DOHH2 (cell line): ENCODE results near the gene SRSF12.

ENCODE experiments used
- H3F3A ChIP-seq: fragments of 200-600 bp; sonication (generic), shearing (Covaris generic); 2 replicates; pipeline ENCODE4 v1.6.0; 2016; ENCODE audit warnings: antibody characterized with exemption, mild to moderate bottlenecking; ENCODE audit not compliant: control insufficient read depth, insufficient read depth
- H3K27ac ChIP-seq: fragments of 200-600 bp; sonication (generic); 2 replicates; pipeline ENCODE4 v1.5.1; 2014; ENCODE audit warnings: low read depth, mild to moderate bottlenecking, low read length, moderate library complexity
- H3K27me3 ChIP-seq: fragments of 200-600 bp; sonication (generic); 2 replicates; pipeline ENCODE4 v1.6.1; 2014; ENCODE audit warnings: mild to moderate bottlenecking, low read length, mixed read lengths; ENCODE audit not compliant: control insufficient read depth
- H3K36me3 ChIP-seq: fragments of 200-600 bp; sonication (generic); 2 replicates; pipeline ENCODE4 v1.6.1; 2014; ENCODE audit warnings: mild to moderate bottlenecking, low read length, moderate library complexity, mixed read lengths; ENCODE audit not compliant: control insufficient read depth
- H3K4me1 ChIP-seq: fragments of 200-600 bp; sonication (generic); 2 replicates; pipeline ENCODE4 v1.6.1; 2014; ENCODE audit warnings: mild to moderate bottlenecking, low read length, mixed read lengths; ENCODE audit not compliant: control insufficient read depth
- H3K4me2 ChIP-seq: fragments of 200-600 bp; sonication (generic); 2 replicates; pipeline ENCODE4 v1.6.0; 2014; ENCODE audit warnings: mild to moderate bottlenecking, low read length, moderate library complexity
- H3K4me3 ChIP-seq: fragments of 200-600 bp; sonication (generic); 2 replicates; pipeline ENCODE4 v1.5.1; 2014; ENCODE audit warnings: mild to moderate bottlenecking, low read length, mixed read lengths
- H3K79me2 ChIP-seq: fragments of 200-600 bp; sonication (generic); 2 replicates; pipeline ENCODE4 v1.6.1; 2014; ENCODE audit warnings: mild to moderate bottlenecking, low read length, mixed read lengths; ENCODE audit not compliant: control insufficient read depth
- H3K9me2 ChIP-seq: fragments of 200-600 bp; sonication (generic); replicated peaks from 2 replicates; pipeline ENCODE4 v1.6.1; 2014; ENCODE audit warnings: mild to moderate bottlenecking, low read length, mixed read lengths; ENCODE audit not compliant: control insufficient read depth
- H3K9me3 ChIP-seq: fragments of 200-600 bp; sonication (generic); 2 replicates; pipeline ENCODE4 v1.6.1; 2014; ENCODE audit warnings: antibody characterized with exemption, low read length, mixed read lengths; ENCODE audit not compliant: control insufficient read depth, insufficient read depth
- H4K20me1 ChIP-seq: fragments of 200-600 bp; sonication (generic); 2 replicates; pipeline ENCODE4 v1.6.0; 2014; ENCODE audit warnings: low read depth, mild to moderate bottlenecking, antibody characterized with exemption, low read length, moderate library complexity; ENCODE audit not compliant: control insufficient read depth, insufficient read depth
- CTCF ChIP-seq: fragments of 200-600 bp; sonication (generic); IDR thresholded peaks from one replicate; pipeline ENCODE4 v1.5.1; 2014; ENCODE audit warnings: antibody characterized with exemption, mild to moderate bottlenecking, low read depth, low read length; ENCODE audit not compliant: poor library complexity, severe bottlenecking
- EZH2phosphoT487 ChIP-seq: fragments of 200-600 bp; sonication (generic); IDR thresholded peaks from 2 replicates; pipeline ENCODE4 v1.6.1; 2017; ENCODE audit warnings: borderline replicate concordance, mild to moderate bottlenecking, antibody characterized with exemption, low read length, moderate library complexity, mixed read lengths

SRSF12 gene

GRCh38 chr6:89073014-89073620 is 44.8 kb downstream of the SRSF12 start:
- Histone ChIP-seq H4K20me1 (no peaks in the 10 kb centered on the region), H3K36me3 (no peaks in the 10 kb centered on the region), H3K27me3 (no peaks in the 10 kb centered on the region; the same call in 1 of the 2 replicates), H3K79me2 (no peaks in the 10 kb centered on the region), H3K4me2 (no peak overlapping the region), H3K9me2 (no peaks in the 10 kb centered on the region), H3K9me3 (peaks cover 3% of the 10 kb centered on the region; the same call in 1 of the 2 replicates), H3F3A (no peaks in the 10 kb centered on the region), H3K27ac (no peak overlapping the region), H3K4me1 (no peaks in the 10 kb centered on the region), H3K4me3 (no peak overlapping the region)
- TF ChIP-seq CTCF (no peak), EZH2phosphoT487 (no peak)

- TF ChIP-seq EZH2phosphoT487: no peak
- TF ChIP-seq CTCF: no peak
- Histone ChIP-seq H3K4me3 (no peak overlapping the region), H4K20me1 (no peaks in the 10 kb centered on the region), H3F3A (no peaks in the 10 kb centered on the region), H3K4me2 (no peak overlapping the region), H3K27ac (no peak overlapping the region), H3K9me2 (no peaks in the 10 kb centered on the region), H3K9me3 (peaks cover 3% of the 10 kb centered on the region; the same call in 1 of the 2 replicates), H3K36me3 (no peaks in the 10 kb centered on the region), H3K79me2 (no peaks in the 10 kb centered on the region), H3K27me3 (no peaks in the 10 kb centered on the region; the same call in 1 of the 2 replicates), H3K4me1 (no peaks in the 10 kb centered on the region)
Observed at GRCh38 chr6:89071036-89071435, 46.8 kb downstream of the SRSF12 start.

- no peaks in the 10 kb centered on the region for H3K9me2 ChIP-seq
- H3K4me3 ChIP-seq: no peak overlapping the region
- H3K4me2 ChIP-seq: no peak overlapping the region
- H3K4me1 ChIP-seq: no peaks in the 10 kb centered on the region
- H3K9me3 ChIP-seq: peaks cover 3% of the 10 kb centered on the region; the same call in 1 of the 2 replicates
- H4K20me1 ChIP-seq: no peaks in the 10 kb centered on the region
- no peaks in the 10 kb centered on the region for H3K36me3 ChIP-seq
- H3K27ac ChIP-seq: no peak overlapping the region
- TF ChIP-seq EZH2phosphoT487 (no peak), CTCF (no peak)
- no peaks in the 10 kb centered on the region; the same call in 1 of the 2 replicates for H3K27me3 ChIP-seq
- H3F3A ChIP-seq: no peaks in the 10 kb centered on the region
- no peaks in the 10 kb centered on the region for H3K79me2 ChIP-seq
Observed at GRCh38 chr6:89069536-89070163, 48.2 kb downstream of the SRSF12 start.
